ENCODE measurements around the gene KRTAP20-4. TPM values are rescaled to one million over a fixed set of nuclear protein-coding genes. Genes with fewer than 3 reads are reported as not detected.

Gene KRTAP20-4
- not detected for total RNA-seq

DNA sequence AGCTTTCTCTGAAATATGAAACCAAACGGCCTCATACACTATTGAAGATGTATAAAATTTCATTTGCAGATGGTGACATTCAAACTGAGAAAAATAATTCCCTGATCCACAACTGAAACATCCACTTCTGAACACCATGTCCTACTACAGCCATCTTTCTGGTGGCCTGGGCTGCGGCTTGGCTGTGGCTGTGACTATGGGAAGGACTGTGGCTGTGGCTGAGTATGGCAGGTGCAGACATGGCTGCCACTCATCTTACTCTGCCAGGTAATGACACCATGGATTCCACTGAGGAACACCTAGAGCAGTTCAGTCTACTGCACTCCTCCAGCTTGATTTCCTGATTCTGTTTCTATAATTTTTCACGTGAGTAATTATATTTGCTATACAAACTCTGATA is at the start of gene KRTAP20-4:
KRTAP20-4 (plus strand) TSS at position 106 of the 400 bp plus-strand sequence.
- H3K27ac ChIP-seq, result no peak within 1 kb of the TSS
- no peak for TF ChIP-seq POLR2AphosphoS5 (IDR thresholded peaks at IDR 0.05)
- TF ChIP-seq POLR2A (IDR thresholded peaks at IDR 0.05), result no peak
- TF ChIP-seq CTCF (IDR thresholded peaks at IDR 0.05), result no peak
- TF ChIP-seq EP300 (IDR thresholded peaks at IDR 0.05; ENCODE audit: low read depth), result no peak
- H3K4me3 ChIP-seq, result no peak within 1 kb of the TSS
- in situ Hi-C loops (cut with MboI; ENCODE audit: low pct_ligation_motif_present in 1 of 4, low pct_unique_long_range_greater_than_20kb in 1 of 4, low sequenced_read_pairs in 3 of 4), result no loop called here
- intact Hi-C loops (cut with DNase I; ENCODE audit: low total_unique reads), result no loop called here
- no peaks in the 10 kb centered on the region for H3K36me3 ChIP-seq
- H3K9me3 ChIP-seq, result peaks cover 0 to 5% of the 10 kb centered on the region in 2 donors
- no peaks in the 10 kb centered on the region for H3K27me3 ChIP-seq
- no peak for DNase-seq
- 77 to 79% methylated on average over 3 of the region's 3 CpGs for WGBS, 2 donors (ENCODE audit: low coverage in 1 of 2)
- no peaks in the 10 kb centered on the region for H3K4me1 ChIP-seq

DNA sequence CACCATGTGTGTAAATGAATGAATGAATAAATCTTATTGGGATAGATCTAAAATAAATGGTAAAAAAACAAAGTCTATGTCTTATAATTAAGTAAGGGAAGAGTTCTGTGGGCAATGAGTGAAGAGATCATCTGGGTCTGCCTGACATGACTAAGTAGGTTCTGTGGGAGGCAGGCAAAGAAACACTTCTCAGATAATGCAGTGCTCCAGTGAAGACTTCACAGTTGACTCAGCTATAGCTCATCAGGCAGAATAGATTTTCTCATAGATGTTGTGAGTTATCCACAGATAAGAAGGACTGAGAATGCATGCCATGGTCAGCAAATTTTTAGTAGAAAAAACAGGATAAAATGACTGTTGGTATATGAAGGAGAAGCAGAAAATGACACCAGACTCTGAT is 42.7 kb upstream of the KRTAP20-4 start:
- Histone ChIP-seq H3K36me3 (no peaks in the 10 kb centered on the region), H3K4me3 (no peak overlapping the region), H3K27me3 (no peaks in the 10 kb centered on the region), H3K4me1 (no peaks in the 10 kb centered on the region), H3K27ac (no peak overlapping the region), H3K9me3 (no peaks in the 10 kb centered on the region)
- no peak for DNase-seq
- TF ChIP-seq CTCF (IDR thresholded peaks at IDR 0.05), result no peak
- TF ChIP-seq EP300 (IDR thresholded peaks at IDR 0.05; ENCODE audit: low read depth), result no peak
- no peak for TF ChIP-seq POLR2AphosphoS5 (IDR thresholded peaks at IDR 0.05)
- TF ChIP-seq POLR2A (IDR thresholded peaks at IDR 0.05), result no peak
- in situ Hi-C loops (cut with MboI; ENCODE audit: low pct_ligation_motif_present in 1 of 4, low pct_unique_long_range_greater_than_20kb in 1 of 4, low sequenced_read_pairs in 3 of 4) (no loop called here), intact Hi-C loops (cut with DNase I; ENCODE audit: low total_unique reads) (no loop called here)

- no peak for DNase-seq
- Histone ChIP-seq H3K27ac (no peak overlapping the region), H3K9me3 (no peaks in the 10 kb centered on the region), H3K4me1 (no peaks in the 10 kb centered on the region), H3K36me3 (no peaks in the 10 kb centered on the region), H3K27me3 (no peaks in the 10 kb centered on the region), H3K4me3 (no peak overlapping the region)
- in situ Hi-C loops (cut with MboI; ENCODE audit: low pct_ligation_motif_present in 1 of 4, low pct_unique_long_range_greater_than_20kb in 1 of 4, low sequenced_read_pairs in 3 of 4) (no loop called here), intact Hi-C loops (cut with DNase I; ENCODE audit: low total_unique reads) (no loop called here)
- 55 to 61% methylated on average over 1 of the region's 1 CpG for WGBS, 2 donors (ENCODE audit: low coverage in 1 of 2)
- no peak for TF ChIP-seq EP300 (IDR thresholded peaks at IDR 0.05; ENCODE audit: low read depth)
These were observed 41.1 kb upstream of the KRTAP20-4 start for GRCh38 chr21:30579346-30579745.

DNA sequence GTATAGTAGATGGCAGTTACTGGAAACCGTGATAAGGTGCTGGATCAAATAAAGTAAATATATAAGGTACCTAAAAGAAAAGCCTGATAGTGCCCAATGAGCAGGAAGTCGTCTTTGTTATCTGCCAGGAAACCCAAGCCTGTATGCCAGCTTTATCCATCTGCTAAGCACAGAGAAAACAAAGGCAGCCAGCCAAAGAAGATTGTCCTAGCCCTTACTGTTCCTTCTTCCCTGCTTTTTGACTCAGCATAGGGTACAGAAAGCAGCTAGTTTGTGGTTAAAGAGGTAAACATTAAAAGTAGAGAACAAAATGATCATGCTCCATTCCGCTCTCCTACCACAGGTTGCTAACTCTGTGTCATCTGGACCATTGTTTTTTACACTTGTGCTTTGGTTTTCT is 40.3 kb upstream of the KRTAP20-4 start:
- in situ Hi-C loops (cut with MboI; ENCODE audit: low pct_ligation_motif_present in 1 of 4, low pct_unique_long_range_greater_than_20kb in 1 of 4, low sequenced_read_pairs in 3 of 4), result no loop called here
- Histone ChIP-seq H3K27me3 (no peaks in the 10 kb centered on the region), H3K9me3 (no peaks in the 10 kb centered on the region), H3K4me3 (no peak overlapping the region), H3K27ac (no peak overlapping the region), H3K36me3 (no peaks in the 10 kb centered on the region), H3K4me1 (no peaks in the 10 kb centered on the region)
- intact Hi-C loops (cut with DNase I; ENCODE audit: low total_unique reads), result no loop called here
- 57 to 58% methylated on average over 3 of the region's 3 CpGs for WGBS, 2 donors (ENCODE audit: low coverage in 1 of 2)
- no peak for DNase-seq
- TF ChIP-seq EP300 (IDR thresholded peaks at IDR 0.05; ENCODE audit: low read depth) (no peak), POLR2A (IDR thresholded peaks at IDR 0.05) (no peak), CTCF (IDR thresholded peaks at IDR 0.05) (no peak), POLR2AphosphoS5 (IDR thresholded peaks at IDR 0.05) (no peak)

- H3K27me3 ChIP-seq, result no peaks in the 10 kb centered on the region
- no peak overlapping the region for H3K27ac ChIP-seq
- in situ Hi-C loops (cut with MboI; ENCODE audit: low pct_ligation_motif_present in 1 of 4, low pct_unique_long_range_greater_than_20kb in 1 of 4, low sequenced_read_pairs in 3 of 4), result no loop called here
- H3K4me1 ChIP-seq, result no peaks in the 10 kb centered on the region
- TF ChIP-seq CTCF (IDR thresholded peaks at IDR 0.05) (no peak), POLR2A (IDR thresholded peaks at IDR 0.05) (no peak), EP300 (IDR thresholded peaks at IDR 0.05; ENCODE audit: low read depth) (no peak), POLR2AphosphoS5 (IDR thresholded peaks at IDR 0.05) (no peak)
- no peaks in the 10 kb centered on the region for H3K36me3 ChIP-seq
- no peak overlapping the region for H3K4me3 ChIP-seq
- H3K9me3 ChIP-seq, result no peaks in the 10 kb centered on the region
- intact Hi-C loops (cut with DNase I; ENCODE audit: low total_unique reads), result no loop called here
- WGBS, 2 donors (ENCODE audit: low coverage in 1 of 2), result 54 to 67% methylated on average over 1 of the region's 1 CpG
- no peak for DNase-seq
These were observed 37.6 kb upstream of the KRTAP20-4 start for GRCh38 chr21:30582870-30583269.

All from transverse colon (tissue), 4 donors.